Keratinocyte (primary cell): ENCODE data around the gene TBCD. TPM values are rescaled to one million over a fixed set of nuclear protein-coding genes. Genes with fewer than 3 reads are reported as not detected.

Experiments used
- DNase-seq: peaks from one replicate; pipeline ENCODE4 v3.0.0-alpha.2; 2011; ENCODE audit warnings: low read depth, missing footprints, low spot score
- FAIRE-seq: peaks from 2 replicates; lab custom pipeline; 2011; peaks lifted over from hg19 to GRCh38; lab: Jason Lieb, UNC
- H2AFZ ChIP-seq: 2 replicates; pipeline ENCODE4 v1.6.0; 2012; ENCODE audit warnings: low read length, control low read depth, inconsistent platforms; ENCODE audit not compliant: control insufficient read depth
- H3K27ac ChIP-seq: 2 replicates; pipeline ENCODE4 v1.5.1; 2011; ENCODE audit warnings: low read length; ENCODE audit not compliant: control insufficient read depth, insufficient read depth
- H3K27me3 ChIP-seq: 3 replicates; pipeline ENCODE4 v1.6.0; 2011; ENCODE audit warnings: low read length; ENCODE audit not compliant: control insufficient read depth, insufficient read depth; ENCODE audit errors: extremely low read depth
- H3K36me3 ChIP-seq, 2 experiments: 2 replicates in 1 of 2; 3 replicates in 1 of 2; pipeline ENCODE4 v1.5.1; 2011; ENCODE audit warnings: low read length in 2 of 2, mild to moderate bottlenecking in 1 of 2; ENCODE audit not compliant: control insufficient read depth in 2 of 2, insufficient read depth in 2 of 2; ENCODE audit errors: extremely low read depth in 1 of 2
- H3K4me1 ChIP-seq: 3 replicates; pipeline ENCODE4 v1.5.1; 2011; ENCODE audit warnings: low read length; ENCODE audit not compliant: control insufficient read depth, insufficient read depth; ENCODE audit errors: extremely low read depth
- H3K4me2 ChIP-seq: 3 replicates; pipeline ENCODE4 v1.6.0; 2011; ENCODE audit warnings: low read depth, low read length; ENCODE audit not compliant: control insufficient read depth, insufficient read depth; ENCODE audit errors: extremely low read depth
- H3K4me3 ChIP-seq, 3 experiments: fragments of 200-600 bp in 1 of 3; sonication (generic) in 1 of 3; 2 replicates in 2 of 3; 3 replicates in 1 of 3; pipeline ENCODE4 v1.5.1; 2011 to 2016; ENCODE audit warnings: low read length in 3 of 3, mild to moderate bottlenecking in 3 of 3, control low read depth in 2 of 3, inconsistent platforms in 1 of 3, low read depth in 1 of 3, mixed read lengths in 1 of 3, mixed run types in 1 of 3, moderate library complexity in 1 of 3; ENCODE audit not compliant: control insufficient read depth in 2 of 3, insufficient read depth in 2 of 3; ENCODE audit errors: extremely low read depth in 1 of 3
- H3K79me2 ChIP-seq: 2 replicates; pipeline ENCODE4 v1.6.0; 2012; ENCODE audit warnings: low read length; ENCODE audit not compliant: control insufficient read depth, insufficient read depth
- H3K9ac ChIP-seq: 3 replicates; pipeline ENCODE4 v1.6.0; 2011; ENCODE audit warnings: low read length; ENCODE audit not compliant: control insufficient read depth, insufficient read depth; ENCODE audit errors: extremely low read depth
- H3K9me1 ChIP-seq: 3 replicates; pipeline ENCODE4 v1.6.0; 2011; ENCODE audit warnings: low read length; ENCODE audit not compliant: control insufficient read depth, insufficient read depth; ENCODE audit errors: extremely low read depth
- H3K9me3 ChIP-seq: 2 replicates; pipeline ENCODE4 v1.5.1; 2012; ENCODE audit warnings: low read depth, low read length; ENCODE audit not compliant: control insufficient read depth
- H4K20me1 ChIP-seq: 3 replicates; pipeline ENCODE4 v1.6.0; 2011; ENCODE audit warnings: low read length; ENCODE audit not compliant: control insufficient read depth, insufficient read depth; ENCODE audit errors: extremely low read depth
- CTCF ChIP-seq, 3 experiments: IDR thresholded peaks in 1 of 3; conservative IDR thresholded peaks in 1 of 3; optimal IDR thresholded peaks in 1 of 3; 2 replicates in 2 of 3; 3 replicates in 1 of 3; pipeline versions ENCODE3 to v1.5.1; 2011; ENCODE audit warnings: low read length in 3 of 3, mild to moderate bottlenecking in 3 of 3, moderate library complexity in 2 of 3, control low read depth in 1 of 3, inconsistent platforms in 1 of 3; ENCODE audit not compliant: insufficient read depth in 2 of 3; ENCODE audit errors: extremely low read depth in 1 of 3
- EZH2 ChIP-seq: IDR thresholded peaks from one replicate; pipeline ENCODE4 v1.6.1; 2012; ENCODE audit warnings: inconsistent platforms, mild to moderate bottlenecking, low read length, moderate library complexity
- dilution Hi-C: fragments of 300-500 bp; cut with MboI; formaldehyde crosslinking; loops from one replicate; pipeline ENCODE4 v1.7.0; 2020; ENCODE audit warnings: low sequenced_read_pairs; ENCODE audit not compliant: extremely low pct_ligation_motif_present
- polyA plus RNA-seq, 5 experiments: library from polyadenylated mRNA; depleted of rRNA in 3 of 5; stranded (reverse) in 3 of 5; stranded (forward) in 1 of 5; unstranded in 1 of 5; fragments of >200 nt; gene quantifications; 1 replicate in 1 of 5; 2 replicates in 3 of 5; 3 replicates in 1 of 5; pipeline versions ENCODE4 v1.2.1 to v1.2.3, GENCODE V29; 2011 to 2012; ENCODE audit warnings: missing spikeins in 2 of 5, low read depth in 1 of 5, low replicate concordance in 1 of 5

The TBCD gene
- polyA plus RNA-seq, 1 donor (not counting 4 experiments of a cell fraction or from before 2014, with no cell fraction given), result 36.2 TPM

GRCh38 chr17:82849076-82849945 lies 97.4 kb downstream of the TBCD start:
- no peak for FAIRE-seq
- Histone ChIP-seq H3K27ac (no peak overlapping the region), H3K27me3 (no peaks in the 10 kb centered on the region), H3K4me3 (no peak overlapping the region), H3K9ac (no peak overlapping the region), H3K79me2 (peaks cover 8% of the 10 kb centered on the region), H4K20me1 (no peaks in the 10 kb centered on the region), H3K9me1 (no peaks in the 10 kb centered on the region), H3K4me2 (no peak overlapping the region), H3K4me1 (no peaks in the 10 kb centered on the region), H3K36me3 (peaks cover 3 to 4% of the 10 kb centered on the region in 2 experiments), H3K9me3 (no peaks in the 10 kb centered on the region), H2AFZ (no peak overlapping the region)
- dilution Hi-C loops, result no loop called here
- TF ChIP-seq EZH2 (no peak), CTCF (optimal IDR thresholded peaks at IDR 0.05 in 1 of 3, IDR thresholded peaks at IDR 0.05 in 1 of 3, conservative IDR thresholded peaks at IDR 0.05 in 1 of 3; ENCODE audit: extremely low read depth in 1 of 3, insufficient read depth in 2 of 3, low read length in 3 of 3) (no peak)
- no peak for DNase-seq

GRCh38 chr17:82851381-82851780 lies 99.5 kb downstream of the TBCD start:
- Histone ChIP-seq H3K4me1 (peaks cover 2% of the 10 kb centered on the region), H3K27ac (no peak overlapping the region), H3K9me1 (no peaks in the 10 kb centered on the region), H2AFZ (no peak overlapping the region), H3K36me3 (peaks cover 1 to 3% of the 10 kb centered on the region in 2 experiments), H3K9ac (no peak overlapping the region), H3K4me2 (no peak overlapping the region), H3K79me2 (peaks cover 9% of the 10 kb centered on the region), H3K9me3 (no peaks in the 10 kb centered on the region), H3K4me3 (no peak overlapping the region), H3K27me3 (no peaks in the 10 kb centered on the region), H4K20me1 (no peaks in the 10 kb centered on the region)
- dilution Hi-C loops, result no loop called here
- FAIRE-seq, result no peak
- DNase-seq, result no peak
- no peak for TF ChIP-seq CTCF (optimal IDR thresholded peaks at IDR 0.05 in 1 of 3, IDR thresholded peaks at IDR 0.05 in 1 of 3, conservative IDR thresholded peaks at IDR 0.05 in 1 of 3; ENCODE audit: extremely low read depth in 1 of 3, insufficient read depth in 2 of 3, low read length in 3 of 3)
- TF ChIP-seq EZH2, result no peak
